Stimulated activated CD8-positive, alpha-beta memory T cell treated with anti-CD3 and anti-CD28 coated beads, Interleukin-4, amount 100 ng/mL, for 24 hours (primary cell): ENCODE data around the gene UCHL5.

Experiments used
- DNase-seq: peaks from one replicate; pipeline ENCODE4 v3.0.0-alpha.2; 2020; ENCODE audit warnings: low read depth

UCHL5 gene

GRCh38 chr1:193059282-193060114 lies at the start of gene UCHL5, which contains the start of gene RO60:
UCHL5 (minus strand) TSS chr1:193059360; CDS start chr1:193059260, 100 bp downstream.
RO60 (plus strand) TSS chr1:193059612; CDS start chr1:193069055, 9,443 bp downstream.
- peak; percentile 89 for DNase-seq

GRCh38 chr1:193108471-193108870 lies 49.3 kb upstream of the UCHL5 start:
- DNase-seq = no peak

- no peak for DNase-seq
Observed at GRCh38 chr1:193105821-193106177, 46.6 kb upstream of the UCHL5 start.

- DNase-seq = peak; percentile 46
Observed at GRCh38 chr1:193104907-193105820, 46.0 kb upstream of the UCHL5 start, which contains the start of gene GLRX2. GLRX2 (minus strand) TSS chr1:193105414; CDS start chr1:193105382, 32 bp downstream.

GRCh38 chr1:193104502-193104906 lies 45.3 kb upstream of the UCHL5 start:
- no peak for DNase-seq

GRCh38 chr1:193103759-193104501 lies 44.8 kb upstream of the UCHL5 start:
- DNase-seq = no peak

GRCh38 chr1:193102662-193103061 lies 43.5 kb upstream of the UCHL5 start:
- DNase-seq = no peak

GRCh38 chr1:193094112-193094511 lies 35.0 kb upstream of the UCHL5 start:
- DNase-seq = no peak

GRCh38 chr1:193090865-193091264 lies 31.7 kb upstream of the UCHL5 start:
- no peak for DNase-seq

- no peak for DNase-seq
Observed at GRCh38 chr1:193087893-193088292, 28.7 kb upstream of the UCHL5 start.

GRCh38 chr1:193086342-193086741 lies 27.2 kb upstream of the UCHL5 start:
- DNase-seq = no peak

GRCh38 chr1:193085263-193085662 lies 26.1 kb upstream of the UCHL5 start:
- no peak for DNase-seq

GRCh38 chr1:193083365-193084088 lies 24.4 kb upstream of the UCHL5 start:
- no peak for DNase-seq

- no peak for DNase-seq
Observed at GRCh38 chr1:193079187-193079586, 20.0 kb upstream of the UCHL5 start.

- DNase-seq = no peak
Observed at GRCh38 chr1:193077991-193078390, 18.8 kb upstream of the UCHL5 start.

GRCh38 chr1:193070942-193071341 lies 11.8 kb upstream of the UCHL5 start:
- no peak for DNase-seq

GRCh38 chr1:193070386-193070753 lies 11.2 kb upstream of the UCHL5 start:
- no peak for DNase-seq

GRCh38 chr1:193069748-193070385 lies 10.7 kb upstream of the UCHL5 start:
- no peak for DNase-seq

GRCh38 chr1:193068013-193068412 lies 8.9 kb upstream of the UCHL5 start:
- no peak for DNase-seq

GRCh38 chr1:193066606-193067005 lies 7.4 kb upstream of the UCHL5 start:
- DNase-seq = no peak

GRCh38 chr1:193065954-193066353 lies 6.8 kb upstream of the UCHL5 start:
- DNase-seq = no peak
